GM19351 (cell line): Measurements from ENCODE around the gene TADA1.
"Not testable (repeated sequence)": the region's sequence is repeated elsewhere in the genome, so short reads cannot be mapped to it uniquely, and the experiment has no call there.

Source experiments
- ATAC-seq: cut with Tn5 transposase; IDR thresholded peaks from one replicate; pipeline ENCODE4 v1.9.1; 2021; ENCODE audit warnings: mild to moderate bottlenecking, moderate library complexity; ENCODE audit not compliant: unreplicated experiment

Gene TADA1

DNA sequence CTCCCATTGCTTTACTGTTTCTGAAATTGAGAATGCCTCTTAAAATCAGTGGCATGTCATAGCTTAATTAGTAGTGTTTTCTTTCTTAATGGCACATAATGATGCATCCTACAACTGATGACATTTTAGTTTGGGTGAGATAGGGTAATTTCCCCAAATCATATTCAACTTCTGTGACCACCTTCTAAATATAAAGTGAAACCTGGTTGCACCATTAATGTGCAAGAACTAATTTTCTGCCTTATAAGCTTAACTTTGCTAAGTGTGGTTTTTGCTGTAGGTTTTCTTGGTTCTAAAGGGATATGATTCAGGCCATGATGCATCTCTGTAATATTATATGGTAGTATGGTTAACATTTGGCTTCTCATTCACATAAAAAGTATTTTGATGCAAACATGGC lies 27.9 kb downstream of the TADA1 start:
- ATAC-seq, result no peak

DNA sequence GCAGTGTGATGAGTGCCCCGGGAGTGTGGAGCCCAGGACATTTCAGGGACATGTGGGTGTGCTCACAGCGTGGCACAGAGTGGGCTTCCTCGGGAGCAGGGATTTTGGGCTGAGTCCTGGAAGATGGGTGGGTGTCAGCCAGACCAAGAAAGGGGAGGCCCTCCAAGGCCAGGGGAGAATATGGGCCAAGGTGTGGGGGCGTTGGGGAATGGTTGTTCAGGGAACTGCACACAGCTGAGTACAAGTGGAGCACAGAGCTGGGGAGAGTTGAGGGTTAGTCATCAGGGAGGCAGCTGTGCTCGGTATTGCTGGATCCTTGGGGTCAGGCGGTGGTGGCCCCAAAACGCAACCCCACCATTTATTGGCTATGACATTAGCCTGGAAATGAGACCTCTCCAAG lies 31.3 kb downstream of the TADA1 start:
- ATAC-seq, result no peak

DNA sequence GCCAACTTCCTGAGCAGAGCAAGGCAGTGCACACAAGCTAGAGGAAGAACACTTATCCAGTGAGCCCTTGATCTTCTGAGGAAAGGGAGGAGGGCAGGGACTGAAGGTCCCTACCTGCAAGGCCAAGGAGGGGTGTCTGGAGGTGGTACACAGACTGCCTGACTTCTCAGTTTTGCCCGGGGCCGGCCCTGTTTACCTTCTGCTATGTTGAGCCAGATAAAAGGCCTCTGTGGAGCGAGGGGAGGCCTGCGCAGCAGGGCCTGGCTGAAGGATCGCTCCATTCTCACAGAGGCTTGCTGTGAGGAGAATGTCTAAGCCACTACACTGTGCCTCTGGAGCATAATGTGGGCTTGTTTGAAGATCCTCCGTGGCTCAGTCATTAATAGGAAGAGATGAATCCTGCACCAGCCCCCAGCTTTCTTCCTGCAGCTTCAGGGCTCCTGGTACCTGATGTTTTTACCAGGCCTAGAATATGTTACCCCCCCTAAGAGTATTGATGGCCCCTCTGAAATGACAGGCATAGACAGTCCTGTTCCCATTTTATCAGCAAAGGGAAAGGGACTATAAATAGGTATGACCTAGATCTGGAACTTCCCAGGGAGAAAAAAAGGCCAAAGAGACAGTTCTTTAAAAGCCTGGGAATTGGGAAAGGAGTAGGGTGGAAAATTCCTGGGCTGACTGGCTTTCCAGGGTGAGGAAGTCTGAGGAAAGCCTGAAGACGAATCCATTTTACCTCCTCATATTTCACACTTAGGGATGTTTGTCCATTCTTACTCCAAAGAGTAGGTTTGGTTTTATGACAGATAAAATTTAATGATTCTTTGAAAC lies 32.1 kb downstream of the TADA1 start:
- no peak for ATAC-seq

DNA sequence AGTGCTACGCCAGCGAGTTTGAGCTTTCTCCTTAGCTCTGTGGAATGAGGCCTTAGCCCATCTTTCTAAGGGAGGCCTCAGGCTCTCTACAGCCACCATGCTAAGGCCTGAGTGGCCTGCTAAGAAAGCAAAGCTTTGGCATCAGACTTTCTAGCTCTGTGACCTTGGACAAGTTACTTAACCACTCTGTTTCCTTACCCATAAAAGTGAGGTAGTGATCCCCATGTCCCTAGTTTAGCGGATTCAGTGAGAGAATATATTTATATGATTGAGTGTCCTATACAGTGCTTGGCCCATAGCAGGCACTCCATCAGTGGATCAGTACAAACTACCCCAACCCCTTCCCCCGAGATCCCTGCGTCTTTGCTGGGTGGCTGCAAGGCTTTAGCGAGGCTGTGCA lies 32.7 kb downstream of the TADA1 start:
- no peak for ATAC-seq

DNA sequence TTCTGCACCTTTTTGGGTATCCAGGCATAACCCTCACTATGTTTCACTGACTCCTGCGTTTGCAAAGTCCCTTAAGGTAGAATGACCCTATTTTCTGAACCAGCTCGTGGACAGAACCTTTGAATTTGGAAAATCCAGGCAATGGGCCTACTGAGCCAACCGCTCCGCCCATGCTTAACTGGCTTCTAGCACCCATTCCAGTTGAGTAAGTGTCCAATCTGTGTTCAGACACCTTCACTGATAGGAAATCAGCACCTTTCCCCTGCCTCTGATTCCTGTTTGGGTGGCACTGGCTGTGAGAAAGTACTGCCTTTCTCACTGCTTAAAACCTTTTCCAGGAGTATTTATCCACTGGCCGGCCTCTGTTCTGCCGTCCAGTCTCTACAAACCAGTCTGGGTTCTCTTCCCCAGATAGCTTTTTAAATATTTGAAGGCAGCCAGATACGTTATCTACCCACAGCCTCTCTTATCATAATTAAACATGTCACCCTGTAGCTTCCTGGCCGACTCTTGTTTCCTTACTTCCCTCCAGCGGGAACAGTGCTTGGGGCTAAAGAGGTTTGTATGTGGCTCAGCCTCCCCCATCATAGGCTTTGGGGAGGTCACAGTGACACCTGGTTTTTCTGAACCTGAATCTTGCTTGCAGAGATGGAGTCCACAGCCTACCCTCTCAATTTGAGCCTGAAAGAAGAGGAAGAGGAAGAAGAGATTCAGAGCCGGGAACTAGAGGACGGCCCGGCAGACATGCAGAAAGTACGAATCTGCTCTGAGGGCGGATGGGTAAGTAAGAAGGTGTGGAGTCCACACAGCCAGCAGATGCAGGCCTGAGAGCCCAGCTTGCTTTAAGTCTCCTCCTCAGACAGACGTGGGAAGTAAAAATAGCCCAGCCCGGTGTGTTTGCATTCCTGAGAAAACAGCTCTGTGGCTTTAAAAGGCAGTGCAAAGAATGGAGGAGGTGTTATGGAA lies 35.5 kb downstream of the TADA1 start:
- no peak for ATAC-seq

DNA sequence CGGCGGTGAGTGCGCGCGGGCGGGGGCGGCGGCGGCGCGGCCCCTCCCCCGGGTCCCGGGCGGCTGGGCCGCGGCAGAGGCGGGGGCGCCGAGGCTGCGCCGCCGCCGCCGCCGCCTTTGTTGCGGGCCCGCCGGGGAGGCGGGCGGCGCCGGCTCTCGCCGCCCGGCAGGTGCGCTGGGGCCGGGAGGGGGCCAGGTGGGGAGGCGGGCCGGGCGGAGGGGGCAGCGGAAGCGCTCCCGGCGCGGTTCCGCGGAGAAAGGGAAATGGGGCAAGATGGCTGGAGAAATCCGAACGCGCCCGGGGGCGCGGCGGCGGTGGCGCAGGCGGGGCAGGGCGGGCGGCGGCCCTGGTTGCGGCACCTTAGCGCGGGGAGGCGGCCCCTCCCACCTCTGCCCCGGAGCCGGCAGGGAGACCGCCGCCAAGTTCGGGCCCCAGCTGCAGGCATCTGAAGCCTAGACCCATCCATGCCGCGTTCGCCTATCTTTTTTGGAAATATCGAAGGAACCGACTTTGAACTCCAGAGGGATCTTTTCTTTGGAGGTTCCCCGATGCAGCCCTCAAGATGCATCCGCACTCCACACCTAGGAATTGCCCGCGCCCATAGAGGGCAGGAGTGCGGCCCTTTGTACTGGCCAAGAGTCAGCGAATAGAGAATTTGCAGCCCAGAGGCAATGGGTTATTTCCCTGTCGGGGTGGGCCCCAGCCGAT lies 36.3 kb downstream of the TADA1 start:
- ATAC-seq, result peak; percentile 34

DNA sequence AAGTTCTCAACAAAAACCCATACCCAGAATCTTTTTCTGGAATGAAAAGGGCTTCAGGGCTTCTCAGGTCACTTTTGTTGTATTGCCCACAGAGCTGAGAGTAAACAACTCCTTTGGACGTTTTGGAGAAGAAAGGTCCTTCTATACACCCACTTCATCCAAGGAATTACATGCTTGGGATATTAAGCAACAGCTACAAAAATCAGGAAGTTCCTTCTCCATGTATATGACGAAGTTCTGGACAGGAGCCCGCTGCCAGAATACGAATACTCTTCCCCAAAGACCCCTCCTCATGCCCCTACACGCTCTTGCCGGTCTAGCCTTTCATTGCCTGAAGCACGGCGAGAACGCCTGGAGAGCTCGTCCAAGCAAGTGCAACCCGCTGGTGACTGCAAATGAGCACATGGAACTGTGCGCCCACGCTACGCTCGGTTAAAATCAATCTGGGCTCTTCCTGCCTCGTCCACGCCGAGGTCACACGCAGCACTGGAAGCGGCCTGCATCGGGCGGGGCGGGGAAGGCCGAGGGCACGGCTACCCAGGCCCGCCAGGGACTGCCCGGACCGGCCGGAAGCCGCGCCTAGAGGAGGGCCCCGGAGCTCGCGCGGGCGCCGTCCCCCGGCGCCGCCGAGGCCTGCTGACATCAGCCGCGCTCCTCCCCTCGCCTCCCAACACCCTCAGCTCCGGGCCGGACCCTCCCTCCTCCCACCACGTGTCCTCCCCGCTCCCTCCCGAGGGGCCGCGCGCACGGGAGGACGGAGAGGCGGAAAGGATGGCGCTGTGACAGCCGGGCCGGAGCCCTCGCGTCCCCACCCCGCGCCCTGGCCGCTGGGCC lies 37.1 kb downstream of the TADA1 start, which contains the start of gene POGK:
Gene POGK, plus strand, starts transcription at position 710 of the 834 bp plus-strand sequence. CDS start 1,482 bp downstream, outside the sequence.
- ATAC-seq, result peak; percentile 92

DNA sequence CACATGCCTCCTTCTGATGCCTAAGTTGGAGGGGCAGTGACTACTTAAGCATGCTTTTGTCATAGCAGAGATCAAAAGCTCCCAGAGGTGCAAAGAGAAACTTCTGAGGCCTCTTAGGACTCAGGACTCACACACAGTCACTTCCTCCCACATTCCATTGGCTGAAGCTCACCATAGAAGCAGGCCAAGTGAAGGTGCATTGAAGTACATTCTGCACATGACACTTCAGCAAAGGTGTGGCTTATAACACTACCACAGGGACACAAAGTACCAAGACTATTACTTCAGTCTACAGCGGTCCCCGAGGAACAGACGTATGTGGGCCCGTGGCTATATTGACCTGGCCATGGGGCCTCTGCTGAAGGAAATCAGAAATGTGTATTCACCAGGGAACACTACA lies 39.3 kb downstream of the TADA1 start:
- ATAC-seq, result no peak

DNA sequence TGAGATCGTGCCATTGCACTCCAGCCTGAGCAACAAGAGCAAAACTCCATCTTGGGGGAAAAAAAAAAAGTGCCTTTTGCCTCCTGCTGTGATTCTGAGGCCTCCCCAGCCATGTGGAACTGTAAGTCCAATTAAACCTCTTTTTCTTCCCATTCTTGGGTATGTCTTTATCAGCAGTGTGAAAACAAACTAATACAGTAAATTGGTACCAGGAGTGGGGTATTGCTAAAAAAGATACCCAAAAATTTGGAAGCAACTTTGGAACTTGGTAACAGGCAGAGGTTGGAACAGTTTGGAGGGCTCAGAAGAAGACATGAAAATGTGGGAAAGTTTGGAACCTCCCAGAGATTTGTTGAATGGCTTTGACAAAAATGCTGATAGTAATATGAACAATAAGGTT lies 46.3 kb downstream of the TADA1 start:
- ATAC-seq, result not testable (repeated sequence)

DNA sequence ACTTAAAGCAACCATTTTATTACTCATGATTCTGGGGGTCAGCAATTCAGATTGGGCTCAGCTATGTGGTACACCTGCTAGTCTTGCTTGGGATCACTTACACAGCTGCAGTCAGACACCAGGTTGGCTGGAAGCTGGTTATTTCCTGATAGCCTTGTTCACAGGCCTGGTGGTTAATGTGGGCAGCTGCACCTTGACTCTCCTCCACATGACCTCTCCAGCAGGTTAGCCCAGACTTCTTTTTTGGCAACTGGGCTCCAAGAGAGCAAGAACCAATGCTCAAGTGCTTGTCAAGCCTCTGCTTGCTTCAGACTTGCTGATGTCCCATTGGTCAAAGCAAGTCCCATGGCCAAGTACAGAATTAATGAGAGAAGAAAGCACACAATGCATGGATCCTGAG lies 48.6 kb downstream of the TADA1 start:
- no peak for ATAC-seq

DNA sequence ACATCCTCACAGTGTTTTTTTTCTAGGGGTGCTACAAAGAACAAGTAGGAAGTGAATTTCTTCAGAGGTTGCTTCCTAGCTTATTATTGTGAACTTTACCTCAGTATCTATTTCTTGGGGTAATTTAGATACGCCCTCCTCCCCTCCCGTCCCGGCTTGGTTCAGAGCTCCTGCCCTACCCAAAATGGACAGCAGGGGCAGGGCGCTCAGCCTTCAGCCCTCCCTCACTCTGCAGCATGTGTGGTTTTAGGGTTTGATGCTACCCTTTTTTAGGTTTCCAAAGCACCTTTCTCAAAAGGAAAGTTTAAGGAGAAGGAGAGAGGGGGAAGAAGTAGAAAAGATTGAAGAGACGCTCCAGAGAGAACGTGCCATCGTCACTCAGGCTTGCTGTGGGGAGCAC lies 53.7 kb downstream of the TADA1 start:
- ATAC-seq, result peak; percentile 50

DNA sequence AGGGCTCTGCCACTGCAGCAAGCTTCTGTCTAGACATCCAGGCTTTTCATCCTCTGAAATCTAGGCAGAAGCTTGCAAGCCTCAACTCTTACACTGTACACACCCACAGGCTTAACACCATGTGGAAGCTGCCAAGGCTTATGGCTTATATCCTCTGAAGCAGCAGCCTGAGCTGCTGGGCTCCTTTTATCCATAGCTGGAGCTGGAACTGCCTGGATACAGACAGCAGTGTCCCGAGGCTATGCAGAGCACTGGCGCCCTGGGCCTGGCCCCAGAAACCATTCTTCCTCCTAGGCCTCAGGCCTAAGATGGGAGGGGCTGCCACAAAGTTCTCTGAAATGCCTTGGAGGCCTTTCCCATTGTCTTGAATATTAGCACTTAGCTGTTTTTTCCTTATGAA lies 56.1 kb downstream of the TADA1 start:
- ATAC-seq, result no peak

DNA sequence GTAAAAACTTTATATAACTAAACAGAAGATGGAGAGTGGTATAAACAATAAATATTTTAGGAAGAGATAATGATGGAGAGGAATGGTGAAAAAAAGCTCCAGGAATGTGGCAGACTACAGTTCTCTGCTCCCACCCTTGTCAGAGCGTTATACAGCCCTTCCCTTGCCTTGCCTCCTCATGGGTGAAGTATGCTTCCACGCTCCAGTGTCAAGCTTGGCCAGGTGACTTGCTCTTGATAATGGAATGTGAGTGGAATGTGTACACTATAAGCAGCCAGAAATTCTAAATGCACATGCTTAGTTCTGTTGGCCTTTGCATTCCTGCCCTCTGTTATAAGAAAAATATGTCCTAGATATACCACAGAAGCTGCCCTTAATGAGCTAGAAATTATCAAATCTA lies 61.5 kb downstream of the TADA1 start:
- ATAC-seq, result no peak

DNA sequence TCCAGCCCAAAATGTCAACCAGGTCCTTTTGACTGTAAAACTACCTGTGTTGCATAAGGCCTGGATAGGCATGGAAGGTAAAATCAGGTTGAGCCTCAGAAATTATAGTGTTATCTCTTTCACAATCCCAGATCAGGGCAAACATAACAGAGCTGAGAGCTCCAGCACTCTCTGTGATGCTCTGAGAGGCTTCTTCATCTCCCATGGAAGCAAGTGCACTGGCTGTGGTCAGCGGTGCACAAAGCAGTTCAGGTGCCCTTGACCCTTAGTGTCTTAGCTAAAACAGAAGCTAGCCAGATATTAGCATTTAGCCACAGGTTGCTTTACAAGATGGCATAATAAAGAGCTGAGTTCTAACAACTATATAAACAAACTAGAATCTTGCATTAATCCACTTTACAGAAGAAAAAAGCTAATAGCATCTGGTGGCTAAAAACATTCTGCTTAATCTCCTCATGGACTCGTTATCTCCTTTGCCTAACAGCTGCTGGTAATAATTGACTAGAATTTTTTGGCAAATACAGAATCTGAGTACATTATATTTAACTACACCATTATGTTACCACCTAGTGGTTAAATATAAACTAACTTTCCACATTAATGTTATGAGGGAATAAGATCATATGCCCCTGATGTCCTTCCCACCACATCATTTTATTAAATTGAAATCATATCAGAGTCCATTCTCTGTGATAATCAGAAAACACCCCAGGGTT lies 62.4 kb downstream of the TADA1 start:
- ATAC-seq, result no peak

DNA sequence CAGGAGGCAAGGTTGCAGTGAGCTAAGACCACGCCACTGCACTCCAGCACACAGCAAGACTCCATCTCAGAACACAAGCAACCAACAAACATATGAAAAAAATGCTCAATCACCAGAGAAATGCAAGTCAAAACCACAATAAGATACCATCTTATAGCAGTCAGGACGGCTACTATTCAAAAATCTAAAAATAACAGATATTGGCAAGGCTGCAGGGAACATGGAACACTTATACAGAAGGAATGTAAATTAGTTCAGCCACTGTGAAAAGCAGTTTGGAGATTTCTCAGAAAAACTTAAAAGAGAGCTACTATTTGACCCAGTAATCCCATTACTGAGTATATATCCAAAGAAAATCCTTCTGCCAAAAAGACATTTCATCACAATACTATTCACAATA lies 64.4 kb downstream of the TADA1 start:
- ATAC-seq, result no peak

DNA sequence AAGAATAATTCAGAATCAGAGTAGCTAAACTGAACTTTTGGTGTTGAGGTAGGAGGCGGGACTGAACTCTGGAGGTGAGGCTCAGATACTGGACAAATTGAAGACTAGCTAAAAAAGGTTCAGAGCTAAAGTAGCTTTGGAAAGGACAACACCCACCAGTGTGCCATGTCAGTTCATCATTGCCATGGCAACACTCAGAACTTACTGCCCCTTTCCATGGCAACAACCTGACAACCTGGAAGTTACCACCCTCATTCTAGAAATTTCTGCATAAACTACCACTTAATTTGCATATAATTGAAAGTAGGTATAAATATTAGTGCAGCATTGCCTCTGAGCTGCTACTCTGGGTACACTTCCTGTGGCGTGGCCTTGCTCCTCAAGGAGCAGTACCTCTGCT lies 67.1 kb downstream of the TADA1 start:
- no peak for ATAC-seq
